Measurements from ENCODE around the gene NKAIN2. TPM values are rescaled to one million over a fixed set of nuclear protein-coding genes. Genes with fewer than 3 reads are reported as not detected.
"Not testable (repeated sequence)": the region's sequence is repeated elsewhere in the genome, so short reads cannot be mapped to it uniquely, and the experiment has no call there.

NKAIN2 gene
- total RNA-seq, 1 donor from 2014 or later = 0.56 TPM

GRCh38 chr6:124294574-124295200, 491.0 kb downstream of the NKAIN2 start:
- no peak for TF ChIP-seq CTCF (IDR thresholded peaks at IDR 0.05; ENCODE audit: partially characterized antibody, unreplicated experiment)
- H3K36me3 Mint-ChIP-seq (ENCODE audit: unreplicated experiment) = no peaks in the 10 kb centered on the region
- H3K27ac Mint-ChIP-seq (ENCODE audit: unreplicated experiment) = no peak overlapping the region
- H3K9me3 Mint-ChIP-seq (ENCODE audit: unreplicated experiment) = no peaks in the 10 kb centered on the region
- H3K4me3 Mint-ChIP-seq (ENCODE audit: unreplicated experiment) = no peak overlapping the region
- peaks cover 7% of the 10 kb centered on the region for H3K4me1 Mint-ChIP-seq (ENCODE audit: low read depth, unreplicated experiment)
- no peak for DNase-seq
- H3K27me3 Mint-ChIP-seq (ENCODE audit: unreplicated experiment) = no peaks in the 10 kb centered on the region

- Mint-ChIP-seq H3K36me3 (ENCODE audit: unreplicated experiment) (peaks cover 5% of the 10 kb centered on the region), H3K27me3 (ENCODE audit: unreplicated experiment) (no peaks in the 10 kb centered on the region), H3K9me3 (ENCODE audit: unreplicated experiment) (no peaks in the 10 kb centered on the region), H3K4me3 (ENCODE audit: unreplicated experiment) (no peak overlapping the region), H3K27ac (ENCODE audit: unreplicated experiment) (no peak overlapping the region), H3K4me1 (ENCODE audit: low read depth, unreplicated experiment) (no peaks in the 10 kb centered on the region)
- no peak for DNase-seq
- TF ChIP-seq CTCF (IDR thresholded peaks at IDR 0.05; ENCODE audit: partially characterized antibody, unreplicated experiment) = no peak
Measured at GRCh38 chr6:124297507-124297906, 493.8 kb downstream of the NKAIN2 start.

GRCh38 chr6:124298730-124299129, 495.1 kb downstream of the NKAIN2 start:
- no peak overlapping the region for H3K4me3 Mint-ChIP-seq (ENCODE audit: unreplicated experiment)

GRCh38 chr6:124300907-124301306, 497.2 kb downstream of the NKAIN2 start:
- H3K9me3 Mint-ChIP-seq (ENCODE audit: unreplicated experiment); H3K27ac Mint-ChIP-seq (ENCODE audit: unreplicated experiment); H3K27me3 Mint-ChIP-seq (ENCODE audit: unreplicated experiment); H3K36me3 Mint-ChIP-seq (ENCODE audit: unreplicated experiment); DNase-seq; H3K4me3 Mint-ChIP-seq (ENCODE audit: unreplicated experiment); H3K4me1 Mint-ChIP-seq (ENCODE audit: low read depth, unreplicated experiment): not testable (repeated sequence)

More at GRCh38 chr6:124298730-124299129, 495.1 kb downstream of the NKAIN2 start:
- H3K36me3 Mint-ChIP-seq (ENCODE audit: unreplicated experiment) = peaks cover 5% of the 10 kb centered on the region
- H3K9me3 Mint-ChIP-seq (ENCODE audit: unreplicated experiment) = no peaks in the 10 kb centered on the region
- no peak overlapping the region for H3K27ac Mint-ChIP-seq (ENCODE audit: unreplicated experiment)
- DNase-seq = no peak
- no peaks in the 10 kb centered on the region for H3K27me3 Mint-ChIP-seq (ENCODE audit: unreplicated experiment)
- no peaks in the 10 kb centered on the region for H3K4me1 Mint-ChIP-seq (ENCODE audit: low read depth, unreplicated experiment)
- no peak for TF ChIP-seq CTCF (IDR thresholded peaks at IDR 0.05; ENCODE audit: partially characterized antibody, unreplicated experiment)

- no peaks in the 10 kb centered on the region for H3K9me3 Mint-ChIP-seq (ENCODE audit: unreplicated experiment)
- no peak for DNase-seq
Measured at GRCh38 chr6:124303971-124304370, 500.3 kb downstream of the NKAIN2 start.

More at GRCh38 chr6:124303971-124304370, 500.3 kb downstream of the NKAIN2 start:
- peaks cover 2% of the 10 kb centered on the region for H3K27me3 Mint-ChIP-seq (ENCODE audit: unreplicated experiment)
- peaks cover 5% of the 10 kb centered on the region for H3K4me1 Mint-ChIP-seq (ENCODE audit: low read depth, unreplicated experiment)
- peaks cover 5% of the 10 kb centered on the region for H3K36me3 Mint-ChIP-seq (ENCODE audit: unreplicated experiment)
- H3K4me3 Mint-ChIP-seq (ENCODE audit: unreplicated experiment) = no peak overlapping the region
- TF ChIP-seq CTCF (IDR thresholded peaks at IDR 0.05; ENCODE audit: partially characterized antibody, unreplicated experiment) = no peak
- no peak overlapping the region for H3K27ac Mint-ChIP-seq (ENCODE audit: unreplicated experiment)

All from glutamatergic neuron (in vitro differentiated cells).